HG02852 (cell line): ENCODE results near the gene CHIC1.

Experiments used
- ATAC-seq: cut with Tn5 transposase; IDR thresholded peaks from one replicate; pipeline ENCODE4 v1.9.1; 2021; ENCODE audit warnings: mild to moderate bottlenecking, moderate library complexity; ENCODE audit not compliant: unreplicated experiment

CHIC1 gene

GRCh38 chrX:73728602-73729001 is 165.6 kb downstream of the CHIC1 start:
- no peak for ATAC-seq
